ENCODE data around the gene ARTN. TPM values are rescaled to one million over a fixed set of nuclear protein-coding genes. Genes with fewer than 3 reads are reported as not detected.

Gene ARTN
- total and polyA plus RNA-seq, 9 of the 15 experiments (the other 6 are each of a cell fraction or from before 2014, with no cell fraction given), result 0.06 to 0.38 TPM; not detected in 7

- TF ChIP-seq MGA (IDR thresholded peaks at IDR 0.05) (no peak), TEAD1 (CRISPR knock-in tag; IDR thresholded peaks at IDR 0.05) (peak in 1 of 2 experiments; percentile 42; a peak in 1 of 4 replicates), CHCHD3 (CRISPR knock-in tag; IDR thresholded peaks at IDR 0.05) (no peak), MYNN (IDR thresholded peaks at IDR 0.05) (0 out of 2 replicates have a peak, but pooled peaks have one; percentile 34), MYNN (CRISPR knock-in tag; IDR thresholded peaks at IDR 0.05) (no peak), NR2C2 (CRISPR knock-in tag; IDR thresholded peaks at IDR 0.05) (no peak), NR2C2 (tag; IDR thresholded peaks at IDR 0.05) (no peak), ELK1 (CRISPR knock-in tag; IDR thresholded peaks at IDR 0.05) (no peak), TFAM (CRISPR knock-in tag; conservative IDR thresholded peaks at IDR 0.05) (no peak), ZNF24 (IDR thresholded peaks at IDR 0.05) (no peak), ZNF764 (CRISPR knock-in tag; IDR thresholded peaks at IDR 0.05; ENCODE audit: low read depth) (no peak), TAL1 (IDR thresholded peaks at IDR 0.05) (no peak), ZHX1 (conservative IDR thresholded peaks at IDR 0.05; ENCODE audit: low read length) (0 out of 2 replicates have a peak, but pooled peaks have one; percentile 60)
Measured at GRCh38 chr1:43934101-43934985, 742 bp downstream of the ARTN start (continued).

Data from K562 (cell line).